Lower leg skin (tissue), 4 donors: Measurements from ENCODE around the gene GRB7. TPM values are rescaled to one million over a fixed set of nuclear protein-coding genes. Genes with fewer than 3 reads are reported as not detected.
"Not testable (repeated sequence)": the region's sequence is repeated elsewhere in the genome, so short reads cannot be mapped to it uniquely, and the experiment has no call there.

Source experiments
- DNase-seq, 2 donors: peaks; one replicate each; pipeline ENCODE4 v3.0.0-alpha.2; 2019; ENCODE audit warnings: low spot score in 2 of 2
- H3K4me3 ChIP-seq: fragments of 200-600 bp; sonication (generic); 2 replicates; pipeline ENCODE4 v1.5.1; 2017; ENCODE audit warnings: mild to moderate bottlenecking, low read depth; ENCODE audit not compliant: poor library complexity, severe bottlenecking
- CTCF ChIP-seq, 3 donors: fragments of 450-650 bp; IDR thresholded peaks; one replicate each; pipeline ENCODE4 v1.5.1; 2016; ENCODE audit warnings: antibody characterized with exemption in 3 of 3, mild to moderate bottlenecking in 3 of 3, moderate library complexity in 2 of 3
- POLR2A ChIP-seq, 2 donors: fragments of 450-650 bp; IDR thresholded peaks; one replicate each; pipeline ENCODE4 v1.6.1; 2016 to 2017; ENCODE audit warnings: antibody characterized with exemption in 2 of 2, mild to moderate bottlenecking in 1 of 2, moderate library complexity in 1 of 2
- WGBS, 2 donors: methylation state at CpG; one replicate each; pipeline ENCODE4 v1.1.5; 2018; 5-methylcytosine and 5-hydroxymethylcytosine counted together
- intact Hi-C: fragments of 100-400 bp; cut with DNase I; formaldehyde crosslinking; loops from one replicate; pipeline ENCODE4 v1.15.0; 2023; ENCODE audit warnings: low total_unique reads
- total RNA-seq, 4 donors: library from RNA; depleted of rRNA; stranded (reverse); fragments of >200 nt; gene quantifications; one replicate each; pipeline ENCODE4 v1.1.0, GENCODE V29; 2016

GRB7 gene
- total RNA-seq, 4 donors from 2014 or later: 66.0 to 148 (median 97.4) TPM

GRCh38 chr17:39719563-39720355 lies 18.0 kb upstream of the GRB7 start:
- no peak for DNase-seq
- intact Hi-C loops: no loop called here
- TF ChIP-seq CTCF (IDR thresholded peaks at IDR 0.05) (no peak), POLR2A (IDR thresholded peaks at IDR 0.05) (no peak)
- 76 to 77% methylated on average over 7 of the region's 7 CpGs for WGBS, 2 donors
- no peak overlapping the region for H3K4me3 ChIP-seq

GRCh38 chr17:39722104-39722503 lies 15.6 kb upstream of the GRB7 start:
- no peak overlapping the region for H3K4me3 ChIP-seq
- 85 to 88% methylated on average over 6 of the region's 6 CpGs for WGBS, 2 donors
- no peak for DNase-seq
- no peak for TF ChIP-seq CTCF (IDR thresholded peaks at IDR 0.05)
- no peak for TF ChIP-seq POLR2A (IDR thresholded peaks at IDR 0.05)
- intact Hi-C loops: no loop called here

- H3K4me3 ChIP-seq: no peak overlapping the region
- DNase-seq: no peak
- no peak for TF ChIP-seq POLR2A (IDR thresholded peaks at IDR 0.05)
- TF ChIP-seq CTCF (IDR thresholded peaks at IDR 0.05): no peak
- WGBS, 2 donors: 78 to 80% methylated on average over 34 of the region's 34 CpGs
- intact Hi-C loops: no loop called here
These were observed 14.5 kb upstream of the GRB7 start for GRCh38 chr17:39722965-39723848.

GRCh38 chr17:39724731-39725130 lies 13.0 kb upstream of the GRB7 start:
- intact Hi-C loops: no loop called here
- DNase-seq: no peak
- no peak overlapping the region for H3K4me3 ChIP-seq
- TF ChIP-seq POLR2A (IDR thresholded peaks at IDR 0.05) (no peak), CTCF (IDR thresholded peaks at IDR 0.05) (no peak)
- WGBS, 2 donors: 93% methylated on average over 12 to 13 of the region's 13 CpGs

GRCh38 chr17:39725923-39726322 lies 11.8 kb upstream of the GRB7 start:
- DNase-seq, intact Hi-C loops, H3K4me3 ChIP-seq: not testable (repeated sequence)
- 96 to 100% methylated on average over 1 of the region's 1 CpG for WGBS, 2 donors

- WGBS, 2 donors: 97% methylated on average over 8 of the region's 9 CpGs
- TF ChIP-seq CTCF (IDR thresholded peaks at IDR 0.05) (no peak), POLR2A (IDR thresholded peaks at IDR 0.05) (no peak)
- intact Hi-C loops: no loop called here
- no peak for DNase-seq
- H3K4me3 ChIP-seq: no peak overlapping the region
These were observed 11.1 kb upstream of the GRB7 start for GRCh38 chr17:39726617-39727016.
